NK-92 treated with Interleukin-12 subunit alpha and Interleukin-12 subunit beta, amount 100 ng/mL, for 24 hours (cell line): Measurements from ENCODE around the gene OSBPL3.

Experiments used
- DNase-seq: peaks from one replicate; lab custom pipeline; 2025; lab: John Stamatoyannopoulos, UW

Gene OSBPL3

DNA sequence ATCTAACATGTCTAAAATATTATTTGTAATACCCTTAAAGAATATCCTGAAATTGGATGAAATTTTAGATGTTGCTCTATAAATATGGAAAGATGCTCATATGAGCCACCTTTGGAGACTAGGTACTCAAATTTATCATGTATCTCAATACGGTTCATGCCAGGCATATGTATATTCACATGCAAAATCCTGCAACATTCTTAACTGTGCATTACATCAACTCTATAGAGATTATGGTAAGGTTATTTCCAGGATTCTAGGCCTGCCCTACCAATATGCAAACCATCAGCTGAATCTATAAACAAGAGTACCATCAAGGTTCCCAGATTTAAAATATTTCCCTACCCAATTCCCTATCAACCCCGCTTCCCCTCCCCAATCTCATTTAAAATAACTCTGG is 27.5 kb downstream of the OSBPL3 start:
- no peak for DNase-seq

DNA sequence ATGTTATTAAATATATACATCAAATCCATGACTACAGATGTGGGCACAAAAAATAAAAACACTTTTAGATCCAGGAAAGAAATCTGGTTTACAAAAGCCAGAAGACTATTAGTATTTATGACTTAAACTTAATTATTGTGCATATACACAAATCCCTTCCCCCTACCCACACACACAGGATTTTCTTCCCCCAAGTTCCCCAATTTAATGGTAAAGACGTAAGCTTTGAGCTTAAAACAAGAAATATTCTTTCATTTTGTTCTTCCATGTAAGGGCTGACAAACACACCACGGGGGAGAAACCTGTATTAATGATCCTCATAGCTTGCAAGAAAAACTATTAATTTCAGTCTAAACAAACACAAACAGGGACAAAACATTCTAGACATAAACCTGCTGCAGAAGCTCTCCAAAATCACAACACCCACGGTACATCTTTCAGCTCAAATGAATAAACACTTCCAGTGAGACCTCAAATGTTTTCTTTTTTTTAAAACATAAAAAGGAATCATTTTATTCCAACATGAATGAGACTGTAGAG is 28.5 kb downstream of the OSBPL3 start:
- no peak for DNase-seq

DNA sequence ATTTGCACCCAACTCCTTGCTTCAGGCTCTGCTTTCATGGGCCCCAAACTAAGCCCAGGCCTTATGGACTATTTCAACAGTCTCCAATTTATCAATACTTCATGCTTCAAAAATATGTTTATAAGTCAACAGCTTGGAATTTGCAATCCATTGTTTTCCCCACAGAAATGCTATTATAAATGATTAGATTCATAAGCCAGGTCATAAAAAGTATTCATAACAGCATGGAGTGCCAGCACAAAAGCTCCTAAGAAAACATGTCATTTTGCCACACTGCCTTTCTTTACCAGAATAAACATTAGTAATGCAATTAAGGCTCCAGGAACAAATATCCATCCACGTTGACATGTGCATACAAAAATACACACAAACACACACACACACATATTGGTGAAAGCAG is 30.1 kb downstream of the OSBPL3 start:
- DNase-seq, result no peak

DNA sequence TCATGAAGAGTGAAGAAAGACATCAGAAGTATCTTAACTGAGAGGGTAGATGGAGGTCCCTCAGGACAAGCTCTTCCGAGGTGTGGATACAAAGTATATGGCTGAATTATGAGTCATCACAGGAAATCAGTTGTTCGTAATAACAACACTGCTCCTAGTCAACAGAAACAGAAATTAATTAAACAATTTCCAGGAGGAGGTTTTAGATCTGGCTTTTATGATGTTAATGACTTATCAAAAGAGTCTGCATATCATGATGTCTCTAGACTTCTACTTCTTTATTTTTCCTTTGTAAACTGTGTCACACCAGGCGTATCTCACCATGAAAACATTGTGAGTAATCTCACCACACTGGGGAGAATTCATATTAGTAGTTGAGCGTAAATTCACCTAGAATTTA is 31.2 kb downstream of the OSBPL3 start:
- DNase-seq, result no peak

DNA sequence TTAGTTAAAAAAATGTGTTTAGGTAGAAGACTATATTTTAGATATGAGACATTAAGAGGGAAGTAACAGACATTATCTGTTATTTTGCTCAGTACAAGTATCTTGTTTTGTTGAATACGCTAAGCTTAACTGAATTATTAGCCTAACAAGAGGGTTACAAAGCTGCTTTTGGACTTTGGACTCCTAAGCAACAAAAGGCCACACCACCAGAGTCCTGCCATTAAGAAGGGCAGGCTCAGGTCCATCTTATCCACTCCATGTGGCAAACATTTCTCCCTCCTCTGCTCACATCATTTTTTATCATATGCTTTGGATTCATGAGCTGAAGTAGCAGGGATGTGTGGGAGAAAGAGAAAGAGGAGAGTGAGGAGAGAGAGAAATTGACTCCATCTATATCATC is 33.5 kb downstream of the OSBPL3 start:
- no peak for DNase-seq

DNA sequence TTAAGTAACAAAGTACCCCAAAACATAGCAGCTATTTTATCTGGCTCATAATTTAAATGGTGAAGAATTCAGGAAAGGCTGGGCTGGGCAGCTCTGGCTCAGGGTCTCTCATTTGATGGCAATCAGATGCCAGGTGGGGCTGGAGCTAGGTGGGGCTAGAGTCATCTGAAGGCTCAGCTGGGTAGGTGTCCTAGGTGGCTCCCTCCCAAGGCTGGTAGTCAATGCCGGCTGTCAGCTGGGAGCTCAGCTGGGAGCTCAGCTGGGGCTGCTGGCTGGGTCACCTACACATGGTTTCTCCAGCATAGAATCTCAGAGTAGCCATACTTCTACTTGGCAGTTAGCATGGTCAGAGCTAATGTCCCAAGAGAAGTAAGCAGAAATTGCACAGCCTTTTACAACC is 34.1 kb downstream of the OSBPL3 start:
- DNase-seq, result no peak

DNA sequence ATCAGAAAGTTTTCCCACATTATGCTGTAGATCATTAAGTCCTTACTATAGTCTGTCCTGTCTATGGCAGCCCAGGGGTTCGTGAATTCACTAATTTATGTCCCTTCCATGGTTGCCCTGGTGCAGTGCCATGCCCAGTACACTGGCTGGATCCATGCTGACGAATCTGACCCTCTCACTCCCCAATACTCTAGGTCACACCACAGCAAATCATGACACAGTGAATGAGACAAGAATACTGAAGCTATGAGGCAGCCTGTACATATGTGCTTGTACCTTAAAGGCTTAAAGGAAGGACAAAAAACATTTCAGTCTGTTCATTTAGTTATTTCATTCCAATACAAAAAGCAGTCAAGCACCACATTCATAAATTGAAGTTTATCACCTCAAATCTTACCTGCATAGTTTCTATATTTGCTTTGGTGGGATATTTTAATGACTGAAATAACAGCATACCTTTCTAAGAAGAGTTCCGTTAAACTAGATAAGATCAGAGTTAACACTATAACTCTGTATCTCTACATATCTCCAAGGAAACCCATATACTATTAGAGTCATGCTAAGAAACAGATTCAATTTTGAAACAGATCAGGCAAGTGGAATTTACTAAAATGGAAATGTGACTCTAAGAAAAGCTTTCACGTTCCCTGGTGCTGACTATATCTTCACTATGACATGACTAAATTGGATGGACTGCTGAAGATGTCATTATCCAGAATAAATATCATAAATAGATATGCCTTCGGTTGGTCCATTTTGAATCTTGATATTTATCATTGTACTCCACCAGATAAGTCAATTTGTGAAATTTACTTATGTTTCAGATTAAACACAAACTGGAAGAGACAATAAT is 36.7 kb downstream of the OSBPL3 start:
- DNase-seq, result no peak

DNA sequence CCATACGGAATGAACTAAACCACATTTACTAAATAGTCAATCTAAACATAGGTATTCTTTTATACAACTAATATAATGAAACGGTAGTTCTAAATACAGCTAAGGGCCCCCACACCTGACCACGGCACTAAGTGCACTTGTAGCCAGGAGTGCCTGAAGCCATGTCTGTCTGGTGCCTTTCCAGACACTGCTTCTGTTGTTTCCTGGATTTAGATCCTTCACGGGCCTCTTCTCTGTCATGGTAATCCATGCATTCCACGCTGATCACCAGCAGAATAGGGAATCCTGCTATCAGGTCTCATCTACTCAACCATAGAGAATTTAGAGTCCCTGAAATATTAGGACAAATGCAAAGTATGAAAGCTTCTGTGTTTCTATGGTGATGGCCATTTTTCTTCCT is 37.8 kb downstream of the OSBPL3 start:
- no peak for DNase-seq

DNA sequence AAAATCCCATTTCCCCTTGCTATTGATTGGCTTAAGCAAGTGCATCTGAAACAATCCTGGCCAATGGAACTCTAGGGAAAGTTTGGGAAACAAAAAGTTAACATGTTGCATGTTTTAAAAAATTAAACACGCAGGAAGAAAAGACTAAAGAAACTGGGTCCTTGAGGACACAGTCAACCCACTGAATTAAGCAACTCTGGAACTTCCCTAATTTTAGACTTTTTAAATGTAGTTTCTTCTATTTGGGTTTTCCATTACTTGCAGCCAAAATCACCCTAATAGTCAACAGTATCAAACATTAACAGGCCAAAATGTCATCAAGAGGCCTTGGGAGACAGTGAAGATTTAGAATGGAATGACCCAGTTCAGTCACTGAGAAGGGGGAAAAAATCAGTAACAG is 40.6 kb downstream of the OSBPL3 start:
- DNase-seq, result no peak

DNA sequence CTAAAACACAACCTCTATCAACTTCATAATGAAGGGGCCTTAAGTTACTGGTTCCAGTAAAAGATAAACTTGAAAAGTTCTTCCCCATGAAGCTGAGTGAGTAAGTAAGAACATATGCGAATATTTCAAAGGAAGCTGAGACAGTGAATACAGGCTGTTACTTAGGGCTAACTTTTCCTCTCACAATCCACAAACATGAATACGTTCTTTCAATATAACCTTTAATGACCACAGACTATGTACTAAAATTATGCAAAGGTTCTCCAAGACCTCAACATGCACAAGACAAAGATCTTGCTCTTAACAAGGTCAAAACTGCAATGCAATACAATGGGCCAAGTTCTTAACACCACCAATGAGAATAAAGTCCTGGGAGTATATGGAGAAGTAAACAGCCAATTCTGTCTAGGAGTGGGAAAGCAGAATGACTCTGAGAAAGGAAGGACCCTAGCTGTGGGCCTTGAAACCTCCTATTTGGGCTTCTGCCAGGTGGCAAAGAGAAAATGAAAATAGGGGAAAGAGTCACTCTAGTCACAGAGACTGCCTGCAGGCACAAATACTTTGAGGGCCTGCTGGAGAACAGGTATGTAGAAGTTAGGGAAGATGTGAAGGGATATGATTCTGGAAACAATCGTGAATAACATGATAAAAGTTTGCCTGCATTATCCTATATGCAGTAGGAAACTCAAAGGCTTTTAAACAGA is 43.7 kb downstream of the OSBPL3 start:
- no peak for DNase-seq

DNA sequence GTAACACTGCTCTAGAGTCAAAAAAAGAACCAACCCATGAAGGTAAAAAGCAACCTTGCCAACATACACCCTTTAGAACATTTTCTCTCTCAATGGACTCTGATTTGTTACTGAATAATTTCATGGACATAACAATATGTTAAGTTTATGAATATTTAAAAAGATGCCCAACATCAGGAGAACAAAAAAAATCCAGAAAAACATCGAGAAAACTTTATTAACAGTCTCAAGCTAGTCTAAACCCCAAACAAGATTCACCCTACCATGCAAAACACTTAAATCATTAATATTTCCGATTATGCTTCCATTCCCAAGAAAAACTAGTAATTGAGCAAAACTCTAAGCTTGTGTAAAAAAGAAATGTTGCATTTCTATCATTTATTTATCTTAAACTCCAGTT is 46.7 kb downstream of the OSBPL3 start:
- DNase-seq, result no peak

DNA sequence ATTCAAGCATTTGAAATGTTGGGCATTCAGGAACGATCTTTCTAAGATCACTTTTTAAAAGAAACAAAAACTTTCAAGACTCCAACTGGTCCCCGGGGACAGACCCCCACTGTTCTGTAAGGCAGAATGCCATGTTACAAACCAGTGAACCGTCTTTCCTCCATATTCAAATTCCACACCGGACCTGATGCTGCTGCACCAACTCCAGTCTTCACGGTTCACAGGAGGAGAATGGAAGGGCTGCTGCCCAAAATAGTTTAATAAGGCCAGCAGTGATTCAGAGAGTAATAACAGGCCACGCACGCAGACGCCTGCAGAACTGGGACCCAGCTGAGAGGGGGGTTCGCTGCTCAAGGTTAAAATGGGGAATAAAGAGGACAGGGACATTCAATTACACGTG is 47.2 kb downstream of the OSBPL3 start:
- DNase-seq, result no peak

DNA sequence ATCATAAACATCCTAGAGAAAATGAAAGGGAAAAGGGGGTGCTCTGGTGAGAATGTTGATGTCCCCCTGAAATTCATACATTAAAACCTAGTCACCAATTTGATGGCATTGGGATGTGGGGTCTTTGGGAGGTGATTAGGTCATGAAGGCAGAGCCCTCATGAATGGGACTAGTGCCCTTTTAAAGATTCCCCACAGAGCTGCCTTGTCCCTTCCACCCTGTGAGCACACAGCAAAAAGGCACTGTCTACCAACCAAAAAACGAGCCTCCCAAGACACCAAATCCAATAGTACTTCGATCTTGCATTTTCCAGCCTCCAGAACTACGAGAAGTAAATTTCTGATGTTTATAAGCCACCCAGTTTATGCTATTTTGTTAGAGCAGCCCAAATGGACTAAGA is 47.6 kb downstream of the OSBPL3 start:
- DNase-seq, result no peak

DNA sequence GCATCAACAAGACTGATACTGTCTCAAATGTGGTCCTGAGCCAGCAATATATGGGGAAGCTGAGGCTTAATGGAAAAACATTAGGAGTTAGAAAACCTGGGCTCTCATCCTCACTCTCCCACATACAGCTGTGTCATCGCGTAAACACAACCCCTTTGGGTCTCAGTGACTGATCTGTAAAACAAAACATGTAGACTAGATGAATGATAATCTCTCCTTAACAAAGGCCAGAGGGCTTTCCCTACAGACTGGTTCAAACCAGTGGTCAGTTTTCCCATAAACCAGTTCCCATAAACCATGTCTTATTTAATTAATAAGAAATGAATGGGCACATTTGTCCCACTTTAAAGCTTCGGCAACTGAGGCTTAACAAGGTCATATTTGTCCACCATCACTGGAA is 48.1 kb downstream of the OSBPL3 start:
- no peak for DNase-seq

DNA sequence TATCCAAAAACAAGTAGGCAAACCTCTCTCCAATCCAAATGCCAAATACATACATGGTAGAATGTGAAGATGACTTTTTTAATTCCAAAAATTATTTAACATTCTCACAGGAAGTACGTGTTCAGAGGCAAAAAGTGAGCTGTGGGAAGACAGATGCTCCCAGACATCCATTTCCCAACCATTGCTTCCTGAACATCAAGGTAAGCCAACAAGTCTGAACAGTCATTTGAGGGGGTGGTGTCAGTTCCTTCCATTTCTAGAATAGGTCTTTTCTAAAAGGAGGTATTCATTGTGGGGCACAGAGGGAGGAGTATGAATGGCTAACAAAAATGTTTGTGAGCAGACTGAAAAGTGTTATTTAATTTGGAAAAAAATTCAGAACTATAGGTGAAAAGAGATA is 49.1 kb downstream of the OSBPL3 start:
- no peak for DNase-seq

DNA sequence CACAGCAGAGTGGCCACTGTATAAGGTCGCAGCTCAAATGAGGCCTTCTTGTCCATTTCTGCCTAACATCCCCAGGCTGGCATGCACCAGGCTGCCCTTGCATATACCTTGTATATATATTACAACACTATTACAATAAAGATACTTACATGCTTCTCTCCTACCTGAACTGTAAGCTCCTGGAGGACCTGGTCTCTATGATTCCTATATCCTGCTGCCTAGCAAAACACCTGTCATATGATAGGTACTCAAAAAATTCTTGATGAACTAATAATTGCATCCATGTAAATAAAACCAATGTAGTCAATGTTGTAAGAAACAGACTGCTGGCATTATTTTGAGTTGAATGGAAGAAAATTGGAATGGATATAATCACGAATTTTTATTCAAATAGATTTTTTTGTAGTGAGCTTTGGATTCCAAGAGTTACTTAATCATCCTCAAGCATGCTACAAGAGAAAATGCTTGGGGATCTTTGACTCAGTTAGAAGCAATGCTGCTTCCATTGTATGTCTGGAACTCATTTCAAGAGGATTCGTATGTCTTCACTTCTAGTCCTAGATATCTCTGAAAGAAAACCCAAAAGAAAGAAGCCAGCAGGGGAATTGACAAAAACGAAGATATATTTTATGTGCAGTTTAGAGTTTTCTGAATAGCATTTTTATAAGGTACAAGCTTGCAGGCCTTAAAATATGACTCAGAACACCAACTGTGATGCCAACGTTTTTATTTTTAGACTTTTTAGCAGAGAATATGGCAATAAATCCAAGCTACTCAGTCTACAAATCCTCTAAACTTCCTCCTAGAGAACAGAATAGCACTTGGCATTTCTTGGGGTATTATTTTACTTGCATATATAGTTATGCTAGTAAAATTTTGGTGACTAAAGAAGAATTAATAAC is 53.1 kb downstream of the OSBPL3 start:
- no peak for DNase-seq

DNA sequence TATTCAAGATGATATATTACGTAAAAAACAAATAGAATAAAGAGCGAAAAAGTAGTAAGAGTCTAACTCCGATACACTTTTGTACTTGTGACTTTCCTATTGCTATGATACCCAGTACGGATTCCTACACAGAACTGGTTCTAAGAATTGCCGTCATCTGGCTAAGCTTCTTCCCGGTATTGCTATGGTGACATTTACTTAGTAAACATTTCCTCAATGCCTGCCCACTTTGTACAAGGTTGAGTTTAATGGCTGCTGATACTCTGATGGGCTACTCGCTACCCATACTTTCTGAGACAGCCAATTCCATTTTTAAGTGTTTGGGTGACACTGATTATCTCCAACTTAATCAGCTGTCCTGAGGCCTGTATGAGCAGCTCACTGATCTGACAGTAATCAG is 55.6 kb downstream of the OSBPL3 start:
- no peak for DNase-seq

DNA sequence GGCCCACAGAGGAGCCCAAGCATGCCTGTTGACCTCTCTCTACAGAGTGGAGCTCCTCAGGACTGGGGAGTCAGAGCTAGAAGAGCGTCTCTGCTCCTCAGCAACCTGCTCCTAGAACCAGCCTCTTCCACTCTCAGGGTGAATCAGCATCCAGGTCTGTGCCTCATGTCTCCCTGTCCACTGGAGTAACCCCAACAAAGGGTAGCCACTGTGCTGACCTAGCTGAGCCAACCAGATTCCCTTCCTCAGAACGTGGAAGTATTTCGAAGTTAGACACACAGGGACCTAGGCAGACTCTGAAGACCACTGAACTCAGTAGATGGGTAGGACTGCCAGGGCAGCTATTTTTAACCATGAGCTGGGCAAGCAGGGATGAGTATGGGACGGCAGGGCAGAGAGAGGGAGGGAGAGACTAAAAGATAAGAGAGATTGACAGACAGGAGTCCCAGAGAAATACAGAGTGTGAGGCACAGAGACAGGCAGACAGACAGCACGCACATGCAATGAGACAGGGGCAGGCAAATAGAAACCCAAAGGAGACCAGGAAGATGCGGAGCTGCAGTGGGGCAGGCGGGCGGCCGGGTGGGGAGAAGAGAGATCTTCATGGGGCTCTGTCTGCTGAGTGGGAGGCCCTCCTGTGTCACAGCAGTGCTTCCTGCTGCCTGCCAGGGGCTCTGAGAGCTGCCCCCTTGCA is 56.7 kb downstream of the OSBPL3 start:
- no peak for DNase-seq

DNA sequence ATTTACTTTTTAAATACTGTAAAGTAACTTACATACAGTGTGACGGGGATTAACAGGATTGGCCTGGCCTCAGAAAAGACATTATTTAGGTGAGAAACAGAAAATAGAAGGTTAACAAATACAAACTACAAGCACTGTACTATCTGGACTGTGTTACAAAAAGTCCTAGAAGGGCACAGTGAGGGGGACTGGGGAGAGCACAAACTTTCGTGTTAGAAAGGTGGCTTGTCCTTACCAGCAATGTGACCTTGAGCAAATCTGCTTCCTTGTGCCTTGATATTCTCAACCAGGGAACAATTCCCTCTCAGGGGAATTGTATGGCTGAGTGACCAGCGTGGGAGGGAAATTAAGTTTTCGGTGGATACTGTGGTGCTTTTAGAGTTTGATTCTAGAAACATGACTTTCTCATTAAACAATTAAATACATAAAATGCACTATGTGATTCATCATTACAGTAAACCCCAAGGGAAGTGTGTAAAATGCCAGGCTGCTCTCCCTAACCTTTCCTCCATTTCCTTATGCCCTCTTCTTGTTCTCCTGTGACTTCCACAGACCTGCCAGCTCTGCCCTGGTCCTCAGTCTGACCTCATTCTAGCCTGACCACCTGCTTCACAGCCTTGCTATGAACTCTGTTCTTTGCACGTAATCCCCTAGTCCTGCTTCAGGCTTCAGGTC is 57.7 kb downstream of the OSBPL3 start:
- no peak for DNase-seq

DNA sequence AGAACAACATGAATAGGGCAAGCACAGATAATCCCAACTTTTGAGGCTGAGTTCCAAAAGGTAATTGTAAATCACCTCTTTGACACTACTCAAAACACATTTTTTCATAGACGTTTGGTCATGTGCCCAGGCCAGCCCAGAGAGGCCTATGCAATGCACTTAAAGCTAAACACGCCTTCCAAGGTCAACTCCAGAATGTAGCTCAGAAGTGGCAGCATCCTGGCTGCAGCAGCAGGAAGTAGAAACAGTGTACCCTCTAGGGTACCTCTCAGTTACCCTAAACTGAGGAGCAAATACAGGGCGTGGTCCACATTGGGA is 58.7 kb downstream of the OSBPL3 start:
- DNase-seq, result peak; percentile 22
